Body of pancreas (tissue), 4 donors: ENCODE results near the gene MAD1L1. TPM values are rescaled to one million over a fixed set of nuclear protein-coding genes. Genes with fewer than 3 reads are reported as not detected.

ENCODE experiments used
- ATAC-seq: fragments of 150-250 bp; one replicate; pipeline ENCODE4 v1.9.1; 2016
- DNase-seq, 4 donors: peaks; one replicate each; pipeline ENCODE4 v3.0.0-alpha.2; 2019
- H3K27ac ChIP-seq, 4 donors: fragments of 200-600 bp; sonication (generic); 1 replicate in 3 of 4; 2 replicates in 1 of 4; pipeline versions ENCODE4 v1.5.1 to v1.6.1; 2016 to 2019; ENCODE audit warnings: mild to moderate bottlenecking in 1 of 4, mixed read lengths in 1 of 4, moderate library complexity in 1 of 4
- H3K27me3 ChIP-seq, 2 donors: fragments of 200-600 bp; sonication (generic); one replicate each; pipeline ENCODE4 v1.6.0; 2016; ENCODE audit warnings: mild to moderate bottlenecking in 1 of 2
- H3K36me3 ChIP-seq, 2 donors: fragments of 200-600 bp; sonication (generic); replicated peaks in 1 of 2; 2 replicates each; pipeline ENCODE4 v1.5.1; 2016; ENCODE audit warnings: low read depth in 2 of 2; ENCODE audit not compliant: insufficient read depth in 1 of 2
- H3K4me1 ChIP-seq: fragments of 200-600 bp; sonication (generic); one replicate; pipeline ENCODE4 v1.6.0; 2016
- H3K4me3 ChIP-seq, 2 donors: fragments of 200-600 bp; sonication (generic); 1 replicate in 1 of 2; 2 replicates in 1 of 2; pipeline ENCODE4 v1.5.1; 2016 to 2019
- H3K9me3 ChIP-seq, 3 donors: fragments of 200-600 bp; sonication (generic); 1 replicate in 2 of 3; 2 replicates in 1 of 3; pipeline ENCODE4 v1.5.1; 2016
- POLR2A ChIP-seq, 3 donors: fragments of 450-650 bp; IDR thresholded peaks; one replicate each; pipeline ENCODE4 v1.6.1; 2016; ENCODE audit warnings: antibody characterized with exemption in 3 of 3, mild to moderate bottlenecking in 2 of 3
- WGBS, 2 donors: methylation state at CpG; one replicate each; pipeline ENCODE4 v1.1.5; 2017; 5-methylcytosine and 5-hydroxymethylcytosine counted together
- intact Hi-C: fragments of 100-400 bp; cut with DNase I; formaldehyde crosslinking; loops from one replicate; pipeline ENCODE4 v1.15.1; 2023
- total RNA-seq, 2 donors: library from RNA; depleted of rRNA; stranded (reverse); fragments of >200 nt; gene quantifications; one replicate each; pipeline ENCODE4 v1.1.0, GENCODE V29; 2016
- TF ChIP-seq, protein P1 (sequence below), 7 experiments: fragments of 450-650 bp in 4 of 7; fragments of 200-600 bp in 3 of 7; sonication (generic) in 3 of 7; IDR thresholded peaks; one replicate each; pipeline ENCODE4 v1.5.1; 2016 to 2019; ENCODE audit warnings: antibody characterized with exemption in 7 of 7

MAD1L1 gene
- total RNA-seq, 2 donors from 2014 or later = 14.0 to 66.9 TPM

DNA sequence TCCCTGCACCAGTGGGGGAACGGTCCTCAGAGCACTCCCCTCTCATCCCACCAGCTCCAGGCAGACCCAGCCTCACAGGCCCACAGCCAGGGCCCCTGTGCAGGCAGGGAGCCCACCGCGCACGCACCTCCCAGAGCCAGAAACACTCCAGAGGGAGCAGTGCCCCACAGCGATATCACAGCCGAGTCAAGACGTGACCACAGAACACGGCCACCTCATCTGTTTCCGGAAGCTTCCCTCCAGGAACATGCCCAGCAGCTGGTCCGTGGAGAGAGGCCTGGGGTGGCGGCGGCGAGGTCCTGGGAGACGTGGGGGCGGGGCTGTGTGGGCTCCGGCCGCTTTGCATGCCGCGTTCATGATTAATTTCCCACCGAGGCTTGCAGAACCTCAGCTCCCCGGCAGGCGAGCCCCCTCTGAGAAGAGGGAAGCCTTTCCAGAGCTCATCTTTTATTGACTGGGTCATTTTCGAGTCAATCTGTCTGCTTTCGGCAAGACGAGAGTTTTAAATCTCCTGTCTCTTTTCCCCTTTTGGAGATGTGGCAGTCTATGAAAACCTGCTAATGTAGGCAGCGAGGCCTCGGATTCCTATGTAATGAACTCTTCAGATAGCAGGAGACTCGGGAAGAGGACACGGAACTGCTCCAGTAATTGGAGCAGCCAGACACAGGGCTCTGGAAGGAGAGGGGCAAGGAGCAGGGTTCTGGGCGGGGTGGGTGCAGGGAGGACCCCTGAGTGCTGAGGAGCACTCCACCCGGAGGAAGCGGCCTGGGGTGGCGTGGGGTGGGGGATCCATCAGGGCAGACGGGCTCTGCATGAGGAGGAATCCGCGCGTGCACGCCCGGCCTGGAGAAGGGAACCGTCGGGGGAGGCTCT is 319.9 kb downstream of the MAD1L1 start:
- no peaks in the 10 kb centered on the region for H3K27me3 ChIP-seq
- no peaks in the 10 kb centered on the region for H3K36me3 ChIP-seq
- DNase-seq (peak in 1 of 4 donors; percentile 27), ATAC-seq (no peak)
- no peak overlapping the region for H3K27ac ChIP-seq
- H3K4me3 ChIP-seq = no peak overlapping the region
- TF ChIP-seq, protein P1, sequence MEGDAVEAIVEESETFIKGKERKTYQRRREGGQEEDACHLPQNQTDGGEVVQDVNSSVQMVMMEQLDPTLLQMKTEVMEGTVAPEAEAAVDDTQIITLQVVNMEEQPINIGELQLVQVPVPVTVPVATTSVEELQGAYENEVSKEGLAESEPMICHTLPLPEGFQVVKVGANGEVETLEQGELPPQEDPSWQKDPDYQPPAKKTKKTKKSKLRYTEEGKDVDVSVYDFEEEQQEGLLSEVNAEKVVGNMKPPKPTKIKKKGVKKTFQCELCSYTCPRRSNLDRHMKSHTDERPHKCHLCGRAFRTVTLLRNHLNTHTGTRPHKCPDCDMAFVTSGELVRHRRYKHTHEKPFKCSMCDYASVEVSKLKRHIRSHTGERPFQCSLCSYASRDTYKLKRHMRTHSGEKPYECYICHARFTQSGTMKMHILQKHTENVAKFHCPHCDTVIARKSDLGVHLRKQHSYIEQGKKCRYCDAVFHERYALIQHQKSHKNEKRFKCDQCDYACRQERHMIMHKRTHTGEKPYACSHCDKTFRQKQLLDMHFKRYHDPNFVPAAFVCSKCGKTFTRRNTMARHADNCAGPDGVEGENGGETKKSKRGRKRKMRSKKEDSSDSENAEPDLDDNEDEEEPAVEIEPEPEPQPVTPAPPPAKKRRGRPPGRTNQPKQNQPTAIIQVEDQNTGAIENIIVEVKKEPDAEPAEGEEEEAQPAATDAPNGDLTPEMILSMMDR (IDR thresholded peaks at IDR 0.05) = no peak
- TF ChIP-seq POLR2A (IDR thresholded peaks at IDR 0.05) = no peak
- no peaks in the 10 kb centered on the region for H3K9me3 ChIP-seq
- H3K4me1 ChIP-seq = no peaks in the 10 kb centered on the region
- intact Hi-C loops = no loop called here
- WGBS, 2 donors = 77 to 87% methylated on average over 31 to 37 of the region's 41 CpGs

DNA sequence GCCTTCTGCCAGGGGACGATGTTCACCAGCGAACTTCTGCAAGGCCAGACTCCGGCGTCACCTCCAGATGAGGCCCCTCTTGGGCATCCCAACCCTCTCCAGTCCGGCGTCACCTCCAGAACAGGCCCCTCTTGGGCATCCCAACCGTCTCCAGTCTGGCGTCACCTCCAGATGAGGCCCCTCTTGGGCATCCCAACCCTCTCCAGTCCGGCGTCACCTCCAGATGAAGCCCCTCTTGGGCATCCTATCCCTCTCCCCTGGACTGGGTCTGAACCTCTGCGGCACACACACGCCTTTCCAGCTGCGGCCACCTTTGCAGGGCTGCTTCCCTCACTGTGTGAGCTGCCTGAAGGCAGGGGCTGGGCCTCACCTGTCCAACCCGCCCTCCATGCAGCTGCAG is 321.2 kb downstream of the MAD1L1 start:
- no peak for DNase-seq
- H3K4me1 ChIP-seq = no peaks in the 10 kb centered on the region
- H3K4me3 ChIP-seq = no peak overlapping the region
- no peak for ATAC-seq
- H3K27me3 ChIP-seq = no peaks in the 10 kb centered on the region
- no peaks in the 10 kb centered on the region for H3K36me3 ChIP-seq
- WGBS, 2 donors = 91 to 93% methylated on average over 13 of the region's 14 CpGs
- intact Hi-C loops = no loop called here
- no peaks in the 10 kb centered on the region for H3K9me3 ChIP-seq
- no peak overlapping the region for H3K27ac ChIP-seq
- TF ChIP-seq, protein P1 (IDR thresholded peaks at IDR 0.05) = no peak
- no peak for TF ChIP-seq POLR2A (IDR thresholded peaks at IDR 0.05)

DNA sequence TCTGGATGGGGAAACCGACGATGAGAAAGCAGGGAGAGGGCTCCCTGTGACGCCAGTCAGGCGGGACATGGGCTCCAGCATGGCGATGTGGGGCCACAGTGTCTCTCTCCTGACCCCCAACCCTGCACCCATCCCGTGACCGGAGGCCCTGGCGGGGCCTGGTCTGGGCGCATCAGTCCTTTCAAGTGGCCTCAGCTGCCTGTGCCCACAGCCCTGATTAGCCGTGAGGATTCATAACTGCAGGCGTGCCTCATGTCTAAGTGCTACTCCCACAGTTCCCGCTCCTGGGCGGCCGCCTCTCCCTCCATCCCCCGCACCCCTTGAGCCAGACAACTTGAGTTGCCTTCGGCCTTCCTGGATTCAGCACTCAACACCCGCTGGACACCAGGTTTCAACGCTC is 321.9 kb downstream of the MAD1L1 start:
- TF ChIP-seq POLR2A (IDR thresholded peaks at IDR 0.05) = no peak
- TF ChIP-seq, protein P1 (IDR thresholded peaks at IDR 0.05) = no peak
- Histone ChIP-seq H3K27me3 (no peaks in the 10 kb centered on the region), H3K9me3 (no peaks in the 10 kb centered on the region), H3K4me3 (no peak overlapping the region), H3K36me3 (no peaks in the 10 kb centered on the region), H3K4me1 (no peaks in the 10 kb centered on the region), H3K27ac (no peak overlapping the region)
- 89 to 92% methylated on average over 17 to 18 of the region's 18 CpGs for WGBS, 2 donors
- DNase-seq (no peak), ATAC-seq (no peak)
- intact Hi-C loops = no loop called here

DNA sequence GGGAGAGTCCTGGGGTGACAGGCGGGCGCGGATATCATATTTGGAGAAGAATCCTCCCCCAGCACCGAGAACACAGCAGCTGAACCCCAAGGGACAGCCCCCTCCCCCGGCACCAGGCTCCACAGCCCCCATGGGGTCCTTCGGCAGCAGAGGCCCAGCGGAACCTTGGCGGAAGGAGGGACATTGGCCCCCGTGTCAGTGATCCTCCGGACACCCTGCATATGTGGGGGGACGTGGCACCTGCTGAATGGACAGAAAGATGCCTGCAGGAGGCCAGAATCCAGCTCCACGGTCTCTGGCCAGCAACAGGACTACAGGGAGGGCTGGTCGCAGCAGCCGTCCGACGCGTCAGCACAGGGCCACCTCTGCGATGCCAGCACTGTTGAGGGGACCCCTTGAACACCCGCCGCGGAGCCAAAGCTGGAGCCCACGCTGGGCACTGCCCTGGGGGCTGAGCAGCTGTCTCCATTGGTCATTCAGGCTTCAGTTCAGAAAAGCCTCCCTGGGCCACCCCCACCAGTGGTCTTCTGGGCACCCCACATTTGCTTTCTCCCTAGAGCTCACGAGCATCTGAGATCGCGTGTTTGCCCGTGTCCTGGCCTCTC is 322.6 kb downstream of the MAD1L1 start:
- no peak for DNase-seq
- H3K36me3 ChIP-seq = no peaks in the 10 kb centered on the region
- H3K4me1 ChIP-seq = no peaks in the 10 kb centered on the region
- ATAC-seq = no peak
- TF ChIP-seq, protein P1 (IDR thresholded peaks at IDR 0.05) = no peak
- TF ChIP-seq POLR2A (IDR thresholded peaks at IDR 0.05) = no peak
- H3K4me3 ChIP-seq = no peak overlapping the region
- H3K9me3 ChIP-seq = no peaks in the 10 kb centered on the region
- H3K27me3 ChIP-seq = no peaks in the 10 kb centered on the region
- intact Hi-C loops = no loop called here
- 84 to 91% methylated on average over 20 to 26 of the region's 26 CpGs for WGBS, 2 donors
- no peak overlapping the region for H3K27ac ChIP-seq
